ENCODE results near the gene KIF7.
"Not testable (repeated sequence)": the region's sequence is repeated elsewhere in the genome, so short reads cannot be mapped to it uniquely, and the experiment has no call there.

Gene KIF7, protein sequence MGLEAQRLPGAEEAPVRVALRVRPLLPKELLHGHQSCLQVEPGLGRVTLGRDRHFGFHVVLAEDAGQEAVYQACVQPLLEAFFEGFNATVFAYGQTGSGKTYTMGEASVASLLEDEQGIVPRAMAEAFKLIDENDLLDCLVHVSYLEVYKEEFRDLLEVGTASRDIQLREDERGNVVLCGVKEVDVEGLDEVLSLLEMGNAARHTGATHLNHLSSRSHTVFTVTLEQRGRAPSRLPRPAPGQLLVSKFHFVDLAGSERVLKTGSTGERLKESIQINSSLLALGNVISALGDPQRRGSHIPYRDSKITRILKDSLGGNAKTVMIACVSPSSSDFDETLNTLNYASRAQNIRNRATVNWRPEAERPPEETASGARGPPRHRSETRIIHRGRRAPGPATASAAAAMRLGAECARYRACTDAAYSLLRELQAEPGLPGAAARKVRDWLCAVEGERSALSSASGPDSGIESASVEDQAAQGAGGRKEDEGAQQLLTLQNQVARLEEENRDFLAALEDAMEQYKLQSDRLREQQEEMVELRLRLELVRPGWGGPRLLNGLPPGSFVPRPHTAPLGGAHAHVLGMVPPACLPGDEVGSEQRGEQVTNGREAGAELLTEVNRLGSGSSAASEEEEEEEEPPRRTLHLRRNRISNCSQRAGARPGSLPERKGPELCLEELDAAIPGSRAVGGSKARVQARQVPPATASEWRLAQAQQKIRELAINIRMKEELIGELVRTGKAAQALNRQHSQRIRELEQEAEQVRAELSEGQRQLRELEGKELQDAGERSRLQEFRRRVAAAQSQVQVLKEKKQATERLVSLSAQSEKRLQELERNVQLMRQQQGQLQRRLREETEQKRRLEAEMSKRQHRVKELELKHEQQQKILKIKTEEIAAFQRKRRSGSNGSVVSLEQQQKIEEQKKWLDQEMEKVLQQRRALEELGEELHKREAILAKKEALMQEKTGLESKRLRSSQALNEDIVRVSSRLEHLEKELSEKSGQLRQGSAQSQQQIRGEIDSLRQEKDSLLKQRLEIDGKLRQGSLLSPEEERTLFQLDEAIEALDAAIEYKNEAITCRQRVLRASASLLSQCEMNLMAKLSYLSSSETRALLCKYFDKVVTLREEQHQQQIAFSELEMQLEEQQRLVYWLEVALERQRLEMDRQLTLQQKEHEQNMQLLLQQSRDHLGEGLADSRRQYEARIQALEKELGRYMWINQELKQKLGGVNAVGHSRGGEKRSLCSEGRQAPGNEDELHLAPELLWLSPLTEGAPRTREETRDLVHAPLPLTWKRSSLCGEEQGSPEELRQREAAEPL (N-terminal part only)

DNA sequence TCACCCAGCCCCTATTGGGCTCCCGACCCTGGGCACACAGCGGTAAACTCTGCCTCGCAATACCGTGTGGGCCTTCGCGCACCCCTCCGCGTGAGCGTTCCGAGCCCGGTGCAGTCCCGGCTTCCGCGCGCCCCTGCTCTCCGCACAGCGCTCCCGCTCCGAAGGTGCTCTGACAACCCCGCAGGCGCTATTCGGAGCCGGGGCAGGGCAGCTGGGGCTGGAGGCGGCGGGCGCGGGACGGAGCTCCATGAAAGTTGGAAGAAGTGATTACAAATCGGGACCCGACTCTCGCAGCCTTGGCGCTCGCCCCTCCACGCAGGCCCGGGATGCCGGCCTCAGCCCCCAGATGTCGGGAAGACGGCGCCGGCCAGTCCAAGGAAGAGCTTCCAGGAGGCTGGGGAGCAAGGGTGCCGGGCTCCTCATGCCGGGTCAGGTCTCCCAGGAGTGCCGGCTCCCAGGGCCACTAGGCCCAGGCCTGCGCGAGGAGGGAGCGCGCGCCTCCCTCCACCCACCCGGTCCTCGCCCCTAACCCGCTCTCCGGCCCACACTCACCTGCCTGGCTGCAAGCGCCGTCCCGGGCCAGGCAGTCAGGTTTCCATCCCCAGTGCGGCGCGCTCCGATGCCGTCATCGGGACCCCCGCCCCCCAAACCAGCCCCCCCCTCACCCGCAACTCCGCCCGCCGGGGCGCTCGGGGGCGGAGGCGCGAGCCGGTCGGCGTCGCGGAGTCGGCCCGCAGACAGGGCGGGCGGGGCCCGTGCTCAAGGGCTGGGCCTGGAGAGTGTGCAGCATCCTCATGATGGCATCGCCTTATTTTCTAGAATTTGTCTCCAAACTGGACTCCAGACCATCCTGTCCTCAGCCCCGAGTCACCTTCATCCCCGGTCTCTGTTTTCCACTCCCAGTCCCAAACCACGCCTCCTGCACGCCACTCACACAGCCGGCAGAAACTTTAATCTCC is at the start of gene KIF7:
TSS of gene KIF7 (minus strand) at position 621 of the 959 bp plus-strand sequence. CDS start 2,537 bp downstream, outside the sequence.
- Histone ChIP-seq H3K36me3 (ENCODE audit: insufficient read depth, low read length) (no peaks in the 10 kb centered on the region; the same call in 1 of the 2 replicates), H3K9me3 (ENCODE audit: control insufficient read depth, insufficient read depth, low read length) (no peaks in the 10 kb centered on the region), H3K9ac (ENCODE audit: low read depth, low read length) (peak within 1 kb of the TSS; percentile 92), H3K4me1 (ENCODE audit: insufficient read depth, low read length) (no peaks in the 10 kb centered on the region)

DNA sequence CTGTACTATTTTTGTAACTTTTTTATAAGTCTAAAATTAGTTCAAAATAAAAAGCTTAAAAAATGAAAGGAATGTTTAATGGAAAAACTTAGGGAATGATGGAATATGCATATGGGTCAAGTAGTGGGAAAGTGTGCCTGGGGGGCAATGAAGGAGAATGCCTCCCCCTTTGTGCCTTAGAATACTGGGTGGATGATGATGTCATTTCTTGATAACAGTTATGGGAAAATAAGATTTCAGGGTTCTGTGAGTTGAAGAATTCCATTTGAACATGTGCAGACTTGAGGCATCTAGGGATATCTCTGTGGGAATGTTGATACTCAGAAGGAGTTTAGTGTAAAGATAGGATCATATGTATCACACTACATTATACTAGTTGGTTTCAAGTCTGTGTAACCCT is 49.1 kb upstream of the KIF7 start:
- Histone ChIP-seq H3K36me3 (ENCODE audit: insufficient read depth, low read length) (no peaks in the 10 kb centered on the region), H3K9ac (ENCODE audit: low read depth, low read length) (no peak overlapping the region), H3K9me3 (ENCODE audit: control insufficient read depth, insufficient read depth, low read length) (no peaks in the 10 kb centered on the region), H3K4me1 (ENCODE audit: insufficient read depth, low read length) (no peaks in the 10 kb centered on the region)

DNA sequence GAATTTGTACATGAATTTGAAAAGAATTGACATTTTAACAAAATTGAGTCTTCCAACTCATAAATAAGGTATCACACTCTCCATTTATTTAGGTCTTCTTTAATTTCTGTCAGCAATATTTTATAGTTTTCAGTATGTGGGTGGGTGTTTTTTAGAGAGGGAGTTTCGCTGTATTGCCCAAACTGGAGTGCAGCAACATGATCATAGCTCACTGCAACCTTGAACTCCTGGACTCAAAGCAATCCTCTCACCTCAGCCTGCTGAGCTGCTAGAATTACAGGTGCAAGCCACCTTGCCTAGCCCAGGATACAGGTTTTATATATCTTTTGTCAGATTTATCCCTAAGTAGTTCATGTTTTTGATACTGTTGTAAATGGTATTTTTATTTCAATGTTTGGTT is 39.9 kb upstream of the KIF7 start:
- no peaks in the 10 kb centered on the region for H3K9me3 ChIP-seq (ENCODE audit: control insufficient read depth, insufficient read depth, low read length)
- no peaks in the 10 kb centered on the region for H3K36me3 ChIP-seq (ENCODE audit: insufficient read depth, low read length)
- H3K4me1 ChIP-seq (ENCODE audit: insufficient read depth, low read length), result no peaks in the 10 kb centered on the region
- no peak overlapping the region for H3K9ac ChIP-seq (ENCODE audit: low read depth, low read length)

DNA sequence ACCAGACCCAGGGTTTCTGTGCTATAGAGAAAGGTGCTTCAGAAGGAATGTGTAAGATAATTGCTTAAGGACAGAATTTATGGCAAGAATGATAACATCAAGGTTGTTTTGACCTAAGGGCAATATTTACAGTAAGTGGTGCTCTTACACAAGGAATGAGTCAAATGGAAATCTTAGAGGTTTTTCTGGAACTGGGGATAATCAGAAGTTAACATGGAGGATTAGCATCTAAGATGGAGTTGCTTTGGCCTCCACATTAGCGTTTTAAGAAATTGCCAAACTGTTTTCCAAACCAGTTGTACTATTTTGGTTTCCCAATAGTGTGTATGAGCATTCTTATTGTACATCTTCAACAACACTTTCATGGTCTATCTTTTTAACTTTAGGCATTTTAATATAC is 38.4 kb upstream of the KIF7 start:
- no peaks in the 10 kb centered on the region for H3K4me1 ChIP-seq (ENCODE audit: insufficient read depth, low read length)
- no peaks in the 10 kb centered on the region for H3K36me3 ChIP-seq (ENCODE audit: insufficient read depth, low read length)
- no peaks in the 10 kb centered on the region for H3K9me3 ChIP-seq (ENCODE audit: control insufficient read depth, insufficient read depth, low read length)
- no peak overlapping the region for H3K9ac ChIP-seq (ENCODE audit: low read depth, low read length)

DNA sequence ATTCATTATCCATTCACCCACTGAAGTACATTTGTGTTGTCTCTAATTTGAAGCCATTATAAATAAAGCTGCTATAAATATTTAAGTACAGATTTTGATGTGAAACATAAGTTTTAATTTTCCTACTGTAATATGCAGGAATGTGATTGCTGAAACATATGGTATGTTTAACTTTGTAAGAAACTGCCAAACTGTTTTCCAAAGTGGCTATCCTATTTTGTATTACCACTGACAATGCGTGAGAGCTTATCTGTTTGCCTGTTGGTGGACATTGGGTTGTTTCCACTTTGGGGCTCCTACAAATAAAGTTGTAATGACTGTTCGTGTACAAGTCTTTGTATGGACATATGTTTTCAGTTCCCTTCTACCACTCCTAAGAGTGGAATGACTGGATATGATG is 37.8 kb upstream of the KIF7 start:
- Histone ChIP-seq H3K36me3 (ENCODE audit: insufficient read depth, low read length) (no peaks in the 10 kb centered on the region), H3K4me1 (ENCODE audit: insufficient read depth, low read length) (no peaks in the 10 kb centered on the region), H3K9ac (ENCODE audit: low read depth, low read length) (no peak overlapping the region), H3K9me3 (ENCODE audit: control insufficient read depth, insufficient read depth, low read length) (no peaks in the 10 kb centered on the region)

DNA sequence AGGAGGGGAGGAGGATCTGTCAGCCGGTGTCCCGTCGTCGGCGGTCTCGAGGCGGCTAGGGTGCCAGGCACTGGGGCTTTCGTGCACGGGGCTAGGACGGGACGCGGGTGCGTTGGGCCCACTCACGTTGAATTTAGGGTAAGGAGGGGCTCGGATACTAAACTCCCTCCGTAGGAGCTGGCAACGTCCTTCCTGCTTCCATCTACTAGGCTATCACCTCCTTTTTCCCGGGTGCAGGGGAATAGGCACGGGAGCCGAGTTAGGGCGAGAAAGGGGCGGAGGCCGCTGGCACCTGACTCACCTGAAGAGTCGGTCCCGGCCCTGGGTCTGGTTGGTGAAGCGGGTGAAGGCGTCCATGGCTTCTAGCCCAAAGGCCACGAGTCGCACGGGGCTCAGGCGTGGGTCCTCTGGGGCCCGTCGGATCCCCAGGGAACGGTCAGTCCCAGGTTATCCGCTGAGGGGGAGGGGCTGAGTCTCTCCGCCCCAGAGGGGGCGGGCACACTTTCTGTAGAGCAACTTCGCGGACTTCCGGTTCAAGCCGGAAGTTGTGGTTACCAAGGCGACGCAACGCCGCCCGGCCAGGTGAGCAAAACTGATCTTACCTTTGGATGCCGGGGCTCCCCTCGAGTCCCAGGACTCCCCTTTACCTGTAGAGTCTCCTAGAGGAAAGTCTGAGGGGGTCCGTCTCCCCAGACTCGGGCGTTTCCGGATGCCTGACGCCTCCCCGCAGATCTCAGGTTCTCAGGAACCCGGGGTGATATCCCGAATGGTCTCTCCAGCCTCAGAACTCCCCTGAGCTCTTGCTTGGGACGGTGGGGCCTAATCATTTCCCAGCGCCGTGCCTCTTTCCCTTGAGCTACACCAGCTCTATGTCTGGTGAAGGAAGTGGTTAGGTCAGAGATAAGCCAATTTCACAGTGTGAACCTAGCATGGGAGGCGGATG is 35.3 kb upstream of the KIF7 start, which contains the start of the genes PEX11A and WDR93:
TSS of gene PEX11A (minus strand) at position 479 of the 943 bp plus-strand sequence. CDS start at position 357, 122 bp downstream.
TSS of gene WDR93 (plus strand) at position 536 of the 943 bp plus-strand sequence. CDS start 10,936 bp downstream, outside the sequence.
- Histone ChIP-seq H3K9ac (ENCODE audit: low read depth, low read length) (peak within 1 kb of the TSS; percentile 87; the same call in 1 of the 2 replicates), H3K9me3 (ENCODE audit: control insufficient read depth, insufficient read depth, low read length) (no peaks in the 10 kb centered on the region), H3K4me1 (ENCODE audit: insufficient read depth, low read length) (no peaks in the 10 kb centered on the region), H3K36me3 (ENCODE audit: insufficient read depth, low read length) (no peaks in the 10 kb centered on the region)

DNA sequence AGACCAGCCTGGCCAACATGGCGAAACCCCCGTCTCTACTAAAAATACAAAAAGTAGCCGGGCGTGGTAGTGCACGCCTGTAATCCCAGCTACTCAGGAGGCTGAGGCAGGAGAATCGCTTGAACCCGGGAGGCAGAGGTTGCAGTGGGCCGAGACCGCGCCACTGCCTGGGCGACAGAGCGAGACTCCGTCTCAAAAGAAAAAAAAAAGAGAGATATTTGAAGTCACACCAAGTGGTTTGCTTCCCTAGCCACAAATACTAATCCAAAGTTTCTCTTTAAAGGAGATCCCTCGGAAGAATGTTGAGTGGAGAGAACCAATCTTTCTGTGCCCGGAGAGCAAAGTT is 34.6 kb upstream of the KIF7 start:
- H3K9ac ChIP-seq (ENCODE audit: low read depth, low read length), result peak overlapping the region; percentile 87; the same call in 1 of the 2 replicates
- not testable (repeated sequence) for H3K36me3 ChIP-seq (ENCODE audit: insufficient read depth, low read length); H3K4me1 ChIP-seq (ENCODE audit: insufficient read depth, low read length)

DNA sequence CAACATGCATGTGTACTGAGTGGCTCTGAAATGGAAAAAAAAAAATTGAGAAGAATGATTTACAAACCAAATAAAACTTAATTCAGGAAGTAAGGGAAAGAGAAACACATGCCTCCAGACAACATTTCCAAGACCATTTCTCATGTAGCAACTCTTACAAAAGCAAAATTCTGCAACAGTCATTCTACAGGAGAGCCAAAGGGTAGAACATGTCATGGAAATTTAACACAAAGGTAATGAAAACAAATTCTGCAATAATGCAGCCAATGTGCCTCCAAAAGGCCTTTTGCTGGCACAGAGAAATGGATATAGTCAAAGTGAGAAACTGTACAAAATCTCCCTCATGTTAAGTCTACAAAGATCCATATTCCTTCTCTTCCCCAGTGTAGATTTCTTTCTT is 31.3 kb upstream of the KIF7 start:
- H3K9me3 ChIP-seq (ENCODE audit: control insufficient read depth, insufficient read depth, low read length), result no peaks in the 10 kb centered on the region
- H3K36me3 ChIP-seq (ENCODE audit: insufficient read depth, low read length), result no peaks in the 10 kb centered on the region
- no peak overlapping the region for H3K9ac ChIP-seq (ENCODE audit: low read depth, low read length)
- H3K4me1 ChIP-seq (ENCODE audit: insufficient read depth, low read length), result no peaks in the 10 kb centered on the region

More for the DNA sequence above, 34.6 kb upstream of the KIF7 start:
- not testable (repeated sequence) for H3K9me3 ChIP-seq (ENCODE audit: control insufficient read depth, insufficient read depth, low read length)

DNA sequence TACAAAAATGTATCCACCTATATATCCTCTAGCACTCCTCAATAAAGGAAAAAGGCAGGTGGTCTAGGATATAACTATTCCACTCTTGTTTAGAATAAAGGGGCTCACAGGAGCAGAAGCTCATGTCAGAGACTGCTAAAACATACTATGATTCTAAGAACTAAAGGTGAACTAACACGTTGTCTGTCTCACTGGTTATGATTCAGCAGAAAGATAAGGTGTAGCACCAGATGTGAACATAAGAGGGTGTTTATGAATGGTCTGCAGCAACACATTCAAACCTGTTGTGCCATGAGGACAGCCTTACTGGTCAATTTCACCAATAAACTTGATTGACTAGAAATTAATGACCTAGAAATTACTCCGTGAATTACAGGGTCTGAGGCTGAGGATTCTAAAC is 30.7 kb upstream of the KIF7 start:
- H3K4me1 ChIP-seq (ENCODE audit: insufficient read depth, low read length), result no peaks in the 10 kb centered on the region
- no peaks in the 10 kb centered on the region for H3K9me3 ChIP-seq (ENCODE audit: control insufficient read depth, insufficient read depth, low read length)
- H3K9ac ChIP-seq (ENCODE audit: low read depth, low read length), result no peak overlapping the region
- no peaks in the 10 kb centered on the region for H3K36me3 ChIP-seq (ENCODE audit: insufficient read depth, low read length)

DNA sequence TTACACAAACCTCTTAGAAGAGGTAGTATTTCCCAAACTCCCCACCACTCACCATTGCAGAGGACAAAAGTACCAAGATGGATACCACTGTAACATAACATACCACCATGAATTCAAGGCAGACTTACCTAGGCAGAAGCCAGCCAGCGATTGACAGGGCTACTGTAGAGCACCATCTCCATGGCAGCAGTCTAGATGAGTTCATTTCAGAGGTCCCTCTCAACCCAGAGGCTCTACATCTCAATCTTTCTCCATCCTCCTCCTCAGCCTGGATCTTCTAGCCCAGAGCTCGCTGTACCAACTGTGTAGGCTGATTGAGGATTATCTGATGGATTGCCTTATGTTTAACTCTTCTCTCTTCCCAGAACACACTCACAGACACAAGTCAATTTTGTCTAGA is 25.9 kb upstream of the KIF7 start:
- no peaks in the 10 kb centered on the region for H3K36me3 ChIP-seq (ENCODE audit: insufficient read depth, low read length)
- no peak overlapping the region for H3K9ac ChIP-seq (ENCODE audit: low read depth, low read length)
- H3K4me1 ChIP-seq (ENCODE audit: insufficient read depth, low read length), result no peaks in the 10 kb centered on the region
- no peaks in the 10 kb centered on the region for H3K9me3 ChIP-seq (ENCODE audit: control insufficient read depth, insufficient read depth, low read length)

DNA sequence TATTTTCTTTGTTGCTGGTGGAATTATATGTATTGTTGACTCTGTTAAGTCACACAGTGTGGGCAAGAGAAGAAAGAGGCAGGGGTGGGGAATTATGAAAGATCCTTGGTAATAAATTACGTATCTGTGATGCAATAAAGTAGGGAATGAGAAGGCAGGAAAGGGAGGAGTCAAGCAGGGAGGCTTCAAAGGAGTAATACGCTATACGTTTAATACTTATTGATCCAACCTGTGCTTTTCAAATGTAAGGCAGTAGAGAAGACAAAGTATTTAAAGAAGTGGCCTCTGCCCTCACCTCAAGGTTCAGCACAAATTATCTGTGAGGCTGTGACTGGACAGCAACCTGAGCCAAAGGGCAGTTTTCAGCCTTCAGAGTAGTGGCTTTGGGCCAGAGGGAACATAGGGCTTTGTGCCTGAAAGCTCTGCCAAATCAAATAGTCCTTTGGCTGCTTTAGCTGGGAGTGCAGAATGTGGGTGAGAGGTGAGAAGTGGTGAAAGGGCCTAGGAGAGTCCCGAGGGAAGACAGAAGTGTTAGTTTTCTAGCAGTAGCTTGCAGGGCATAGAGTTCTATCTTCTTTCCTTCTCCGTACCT is 25.1 kb upstream of the KIF7 start:
- no peaks in the 10 kb centered on the region for H3K4me1 ChIP-seq (ENCODE audit: insufficient read depth, low read length)
- no peaks in the 10 kb centered on the region for H3K9me3 ChIP-seq (ENCODE audit: control insufficient read depth, insufficient read depth, low read length)
- H3K36me3 ChIP-seq (ENCODE audit: insufficient read depth, low read length), result no peaks in the 10 kb centered on the region
- no peak overlapping the region for H3K9ac ChIP-seq (ENCODE audit: low read depth, low read length)

DNA sequence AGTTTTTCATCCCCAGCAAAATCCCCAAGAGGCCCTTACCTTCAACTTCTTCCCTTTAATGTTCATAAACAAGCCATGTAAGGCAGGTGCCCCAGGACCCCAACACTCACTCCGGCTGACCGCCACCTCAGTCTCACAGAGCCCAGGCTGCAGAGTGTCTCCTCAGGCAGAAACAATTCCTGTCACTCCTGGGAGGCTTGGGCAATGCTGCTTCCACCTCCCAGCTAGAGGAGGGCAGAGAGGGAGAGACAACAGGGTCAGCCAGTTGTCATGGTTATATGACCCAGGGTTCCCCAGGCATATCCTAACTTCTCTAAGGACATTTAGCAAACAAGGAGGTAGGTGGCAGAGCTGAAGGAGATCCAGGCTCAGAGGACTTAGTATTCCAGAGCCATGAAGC is 23.9 kb upstream of the KIF7 start, which contains the start of gene PLIN1:
TSS of gene PLIN1 (minus strand) at position 156 of the 400 bp plus-strand sequence. CDS start 1,878 bp downstream, outside the sequence.
- Histone ChIP-seq H3K4me1 (ENCODE audit: insufficient read depth, low read length) (no peaks in the 10 kb centered on the region), H3K9me3 (ENCODE audit: control insufficient read depth, insufficient read depth, low read length) (no peaks in the 10 kb centered on the region), H3K9ac (ENCODE audit: low read depth, low read length) (no peak within 1 kb of the TSS), H3K36me3 (ENCODE audit: insufficient read depth, low read length) (no peaks in the 10 kb centered on the region)
